Measurements from ENCODE around the gene AOPEP.
A peak's percentile ranks its signal among the peaks of the same experiment; 100 is the strongest.

The AOPEP gene

GRCh38 chr9:95057101-95057500 lies 330.6 kb downstream of the AOPEP start:
- Histone ChIP-seq H3K27ac (ENCODE audit: low read depth in 2 of 2, low read length in 2 of 2) (peak overlapping the region; percentile 61 to 68), H3K36me3 (ENCODE audit: control insufficient read depth in 2 of 2, insufficient read depth in 2 of 2, low read length in 2 of 2) (peaks cover 3 to 5% of the 10 kb centered on the region in 2 donors), H3K4me1 (ENCODE audit: control insufficient read depth in 2 of 2, insufficient read depth in 2 of 2, low read length in 2 of 2) (peaks cover 0 to 2% of the 10 kb centered on the region in 2 donors), H3K9ac (ENCODE audit: low read depth in 1 of 2, low read length in 2 of 2) (peak overlapping the region in 1 of 2 donors; percentile 41), H3K9me3 (ENCODE audit: control insufficient read depth in 2 of 2, low read length in 2 of 2) (no peaks in the 10 kb centered on the region), H3K4me3 (ENCODE audit: low read length in 2 of 2) (peak overlapping the region in 1 of 2 donors; percentile 34), H3K27me3 (ENCODE audit: control insufficient read depth in 2 of 2, insufficient read depth in 2 of 2, low read length in 2 of 2) (no peaks in the 10 kb centered on the region)

- Histone ChIP-seq H3K36me3 (ENCODE audit: control insufficient read depth in 2 of 2, insufficient read depth in 2 of 2, low read length in 2 of 2) (peaks cover 8 to 9% of the 10 kb centered on the region in 2 donors), H3K9ac (ENCODE audit: low read depth in 1 of 2, low read length in 2 of 2) (peak overlapping the region in 1 of 2 donors; percentile 13), H3K9me3 (ENCODE audit: control insufficient read depth in 2 of 2, low read length in 2 of 2) (no peaks in the 10 kb centered on the region), H3K27me3 (ENCODE audit: control insufficient read depth in 2 of 2, insufficient read depth in 2 of 2, low read length in 2 of 2) (no peaks in the 10 kb centered on the region), H3K27ac (ENCODE audit: low read depth in 2 of 2, low read length in 2 of 2) (peak overlapping the region; percentile 44 to 68), H3K4me3 (ENCODE audit: low read length in 2 of 2) (no peak overlapping the region), H3K4me1 (ENCODE audit: control insufficient read depth in 2 of 2, insufficient read depth in 2 of 2, low read length in 2 of 2) (peaks cover 0 to 2% of the 10 kb centered on the region in 2 donors)
Measured at GRCh38 chr9:95058121-95058785, 331.8 kb downstream of the AOPEP start.

GRCh38 chr9:95058795-95059386 lies 332.4 kb downstream of the AOPEP start:
- H3K4me3 ChIP-seq (ENCODE audit: low read length in 2 of 2): peak overlapping the region in 1 of 2 donors; percentile 14
- H3K4me1 ChIP-seq (ENCODE audit: control insufficient read depth in 2 of 2, insufficient read depth in 2 of 2, low read length in 2 of 2): peaks cover 0 to 2% of the 10 kb centered on the region in 2 donors
- peak overlapping the region; percentile 44 to 68 for H3K27ac ChIP-seq (ENCODE audit: low read depth in 2 of 2, low read length in 2 of 2)
- no peak overlapping the region for H3K9ac ChIP-seq (ENCODE audit: low read depth in 1 of 2, low read length in 2 of 2)
- no peaks in the 10 kb centered on the region for H3K27me3 ChIP-seq (ENCODE audit: control insufficient read depth in 2 of 2, insufficient read depth in 2 of 2, low read length in 2 of 2)
- H3K9me3 ChIP-seq (ENCODE audit: control insufficient read depth in 2 of 2, low read length in 2 of 2): no peaks in the 10 kb centered on the region
- peaks cover 11 to 15% of the 10 kb centered on the region in 2 donors for H3K36me3 ChIP-seq (ENCODE audit: control insufficient read depth in 2 of 2, insufficient read depth in 2 of 2, low read length in 2 of 2)

GRCh38 chr9:95060234-95060633 lies 333.7 kb downstream of the AOPEP start:
- H3K9ac ChIP-seq (ENCODE audit: low read depth in 1 of 2, low read length in 2 of 2): no peak overlapping the region
- H3K9me3 ChIP-seq (ENCODE audit: control insufficient read depth in 2 of 2, low read length in 2 of 2): no peaks in the 10 kb centered on the region
- no peaks in the 10 kb centered on the region for H3K27me3 ChIP-seq (ENCODE audit: control insufficient read depth in 2 of 2, insufficient read depth in 2 of 2, low read length in 2 of 2)
- peaks cover 0 to 2% of the 10 kb centered on the region in 2 donors for H3K4me1 ChIP-seq (ENCODE audit: control insufficient read depth in 2 of 2, insufficient read depth in 2 of 2, low read length in 2 of 2)
- no peak overlapping the region for H3K27ac ChIP-seq (ENCODE audit: low read depth in 2 of 2, low read length in 2 of 2)
- peaks cover 16 to 17% of the 10 kb centered on the region in 2 donors for H3K36me3 ChIP-seq (ENCODE audit: control insufficient read depth in 2 of 2, insufficient read depth in 2 of 2, low read length in 2 of 2)
- H3K4me3 ChIP-seq (ENCODE audit: low read length in 2 of 2): no peak overlapping the region

- peaks cover 16 to 17% of the 10 kb centered on the region in 2 donors for H3K36me3 ChIP-seq (ENCODE audit: control insufficient read depth in 2 of 2, insufficient read depth in 2 of 2, low read length in 2 of 2)
- H3K4me3 ChIP-seq (ENCODE audit: low read length in 2 of 2): no peak overlapping the region
- H3K27ac ChIP-seq (ENCODE audit: low read depth in 2 of 2, low read length in 2 of 2): no peak overlapping the region
- no peaks in the 10 kb centered on the region for H3K9me3 ChIP-seq (ENCODE audit: control insufficient read depth in 2 of 2, low read length in 2 of 2)
- H3K4me1 ChIP-seq (ENCODE audit: control insufficient read depth in 2 of 2, insufficient read depth in 2 of 2, low read length in 2 of 2): peaks cover 0 to 2% of the 10 kb centered on the region in 2 donors
- H3K9ac ChIP-seq (ENCODE audit: low read depth in 1 of 2, low read length in 2 of 2): no peak overlapping the region
- no peaks in the 10 kb centered on the region for H3K27me3 ChIP-seq (ENCODE audit: control insufficient read depth in 2 of 2, insufficient read depth in 2 of 2, low read length in 2 of 2)
Measured at GRCh38 chr9:95060916-95061315, 334.4 kb downstream of the AOPEP start.

- Histone ChIP-seq H3K9ac (ENCODE audit: low read depth in 1 of 2, low read length in 2 of 2) (no peak overlapping the region), H3K9me3 (ENCODE audit: control insufficient read depth in 2 of 2, low read length in 2 of 2) (no peaks in the 10 kb centered on the region), H3K27me3 (ENCODE audit: control insufficient read depth in 2 of 2, insufficient read depth in 2 of 2, low read length in 2 of 2) (no peaks in the 10 kb centered on the region), H3K36me3 (ENCODE audit: control insufficient read depth in 2 of 2, insufficient read depth in 2 of 2, low read length in 2 of 2) (peaks cover 21% of the 10 kb centered on the region in 2 donors), H3K27ac (ENCODE audit: low read depth in 2 of 2, low read length in 2 of 2) (no peak overlapping the region), H3K4me1 (ENCODE audit: control insufficient read depth in 2 of 2, insufficient read depth in 2 of 2, low read length in 2 of 2) (peaks cover 0 to 2% of the 10 kb centered on the region in 2 donors), H3K4me3 (ENCODE audit: low read length in 2 of 2) (no peak overlapping the region)
Measured at GRCh38 chr9:95061916-95062595, 335.6 kb downstream of the AOPEP start.

- Histone ChIP-seq H3K4me3 (ENCODE audit: low read length in 2 of 2) (no peak overlapping the region), H3K9me3 (ENCODE audit: control insufficient read depth in 2 of 2, low read length in 2 of 2) (no peaks in the 10 kb centered on the region), H3K4me1 (ENCODE audit: control insufficient read depth in 2 of 2, insufficient read depth in 2 of 2, low read length in 2 of 2) (peaks cover 0 to 2% of the 10 kb centered on the region in 2 donors), H3K9ac (ENCODE audit: low read depth in 1 of 2, low read length in 2 of 2) (no peak overlapping the region), H3K36me3 (ENCODE audit: control insufficient read depth in 2 of 2, insufficient read depth in 2 of 2, low read length in 2 of 2) (peaks cover 22 to 24% of the 10 kb centered on the region in 2 donors), H3K27me3 (ENCODE audit: control insufficient read depth in 2 of 2, insufficient read depth in 2 of 2, low read length in 2 of 2) (no peaks in the 10 kb centered on the region), H3K27ac (ENCODE audit: low read depth in 2 of 2, low read length in 2 of 2) (peak overlapping the region in 1 of 2 donors; percentile 19)
Measured at GRCh38 chr9:95062596-95063065, 336.1 kb downstream of the AOPEP start.

GRCh38 chr9:95063300-95063699 lies 336.8 kb downstream of the AOPEP start:
- H3K36me3 ChIP-seq (ENCODE audit: control insufficient read depth in 2 of 2, insufficient read depth in 2 of 2, low read length in 2 of 2): peaks cover 24 to 26% of the 10 kb centered on the region in 2 donors
- H3K27me3 ChIP-seq (ENCODE audit: control insufficient read depth in 2 of 2, insufficient read depth in 2 of 2, low read length in 2 of 2): no peaks in the 10 kb centered on the region
- no peak overlapping the region for H3K9ac ChIP-seq (ENCODE audit: low read depth in 1 of 2, low read length in 2 of 2)
- no peak overlapping the region for H3K4me3 ChIP-seq (ENCODE audit: low read length in 2 of 2)
- H3K4me1 ChIP-seq (ENCODE audit: control insufficient read depth in 2 of 2, insufficient read depth in 2 of 2, low read length in 2 of 2): peaks cover 0 to 2% of the 10 kb centered on the region in 2 donors
- H3K27ac ChIP-seq (ENCODE audit: low read depth in 2 of 2, low read length in 2 of 2): no peak overlapping the region
- no peaks in the 10 kb centered on the region for H3K9me3 ChIP-seq (ENCODE audit: control insufficient read depth in 2 of 2, low read length in 2 of 2)

GRCh38 chr9:95065224-95065623 lies 338.7 kb downstream of the AOPEP start:
- H3K36me3 ChIP-seq (ENCODE audit: control insufficient read depth in 2 of 2, insufficient read depth in 2 of 2, low read length in 2 of 2): peaks cover 26 to 28% of the 10 kb centered on the region in 2 donors
- H3K4me1 ChIP-seq (ENCODE audit: control insufficient read depth in 2 of 2, insufficient read depth in 2 of 2, low read length in 2 of 2): peaks cover 0 to 2% of the 10 kb centered on the region in 2 donors
- no peaks in the 10 kb centered on the region for H3K27me3 ChIP-seq (ENCODE audit: control insufficient read depth in 2 of 2, insufficient read depth in 2 of 2, low read length in 2 of 2)
- no peak overlapping the region for H3K4me3 ChIP-seq (ENCODE audit: low read length in 2 of 2)
- H3K9me3 ChIP-seq (ENCODE audit: control insufficient read depth in 2 of 2, low read length in 2 of 2): no peaks in the 10 kb centered on the region
- H3K27ac ChIP-seq (ENCODE audit: low read depth in 2 of 2, low read length in 2 of 2): peak overlapping the region in 1 of 2 donors; percentile 6
- no peak overlapping the region for H3K9ac ChIP-seq (ENCODE audit: low read depth in 1 of 2, low read length in 2 of 2)

GRCh38 chr9:95067057-95067456 lies 340.6 kb downstream of the AOPEP start:
- Histone ChIP-seq H3K9ac (ENCODE audit: low read depth in 1 of 2, low read length in 2 of 2) (no peak overlapping the region), H3K27ac (ENCODE audit: low read depth in 2 of 2, low read length in 2 of 2) (no peak overlapping the region), H3K4me3 (ENCODE audit: low read length in 2 of 2) (no peak overlapping the region), H3K27me3 (ENCODE audit: control insufficient read depth in 2 of 2, insufficient read depth in 2 of 2, low read length in 2 of 2) (no peaks in the 10 kb centered on the region), H3K36me3 (ENCODE audit: control insufficient read depth in 2 of 2, insufficient read depth in 2 of 2, low read length in 2 of 2) (peaks cover 21 to 28% of the 10 kb centered on the region in 2 donors), H3K9me3 (ENCODE audit: control insufficient read depth in 2 of 2, low read length in 2 of 2) (no peaks in the 10 kb centered on the region), H3K4me1 (ENCODE audit: control insufficient read depth in 2 of 2, insufficient read depth in 2 of 2, low read length in 2 of 2) (no peaks in the 10 kb centered on the region)

All from mucosa of rectum (tissue), 2 donors.